Epithelial cell of esophagus (primary cell): ENCODE measurements around the gene EIF3B.

Source experiments
- DNase-seq: peaks from one replicate; pipeline ENCODE4 v3.0.0; 2010; ENCODE audit warnings: low read depth
- H3K4me3 ChIP-seq: 2 replicates; pipeline ENCODE4 v1.5.1; 2011; ENCODE audit warnings: mild to moderate bottlenecking, low read length, control low read depth
- TF ChIP-seq, protein P1 (sequence below): IDR thresholded peaks from 2 replicates; pipeline ENCODE4 v1.5.1; 2011; ENCODE audit warnings: low read depth, mild to moderate bottlenecking, low read length, control low read depth, inconsistent platforms; ENCODE audit not compliant: insufficient read depth; ENCODE audit errors: missing control alignments

EIF3B gene

DNA sequence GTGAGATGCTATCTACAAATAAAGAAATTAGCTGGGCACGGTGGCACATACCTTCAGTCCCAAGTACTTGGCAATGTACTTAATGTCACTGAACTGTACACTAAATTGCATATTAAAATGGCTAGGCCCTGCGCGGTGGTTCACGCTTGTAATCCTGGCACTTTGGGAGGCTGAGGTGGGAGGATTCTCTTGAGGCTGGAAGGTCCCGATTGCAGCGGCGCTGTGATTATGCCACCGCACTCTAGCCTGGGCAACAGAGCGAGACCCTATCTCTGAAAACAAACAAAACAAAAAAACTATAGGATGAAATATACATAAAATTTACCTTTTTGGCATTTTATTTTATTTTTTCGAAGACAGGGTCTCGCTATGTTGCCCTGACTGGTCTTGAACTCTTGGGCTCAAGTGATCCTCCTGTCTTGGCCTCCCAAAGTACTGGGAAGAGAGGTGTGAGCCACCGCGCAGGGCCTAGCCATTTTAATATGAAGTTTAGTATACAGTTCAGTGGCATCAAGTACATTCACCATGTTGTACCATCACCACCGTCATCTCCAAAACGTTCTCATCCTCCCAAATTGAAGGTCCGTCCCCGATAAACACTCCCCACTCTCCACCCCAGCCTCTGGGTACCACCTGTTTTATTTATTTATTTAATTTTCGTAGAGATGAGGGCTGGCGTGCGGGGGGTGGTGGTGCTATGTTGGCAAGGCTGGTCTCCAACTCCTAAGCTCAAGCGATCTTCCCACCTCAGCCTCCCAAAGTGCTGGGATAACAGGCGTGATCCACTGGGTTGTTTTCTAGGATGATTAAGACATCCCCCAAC lies 1.3 kb upstream of the EIF3B start:
- TF ChIP-seq, protein P1, sequence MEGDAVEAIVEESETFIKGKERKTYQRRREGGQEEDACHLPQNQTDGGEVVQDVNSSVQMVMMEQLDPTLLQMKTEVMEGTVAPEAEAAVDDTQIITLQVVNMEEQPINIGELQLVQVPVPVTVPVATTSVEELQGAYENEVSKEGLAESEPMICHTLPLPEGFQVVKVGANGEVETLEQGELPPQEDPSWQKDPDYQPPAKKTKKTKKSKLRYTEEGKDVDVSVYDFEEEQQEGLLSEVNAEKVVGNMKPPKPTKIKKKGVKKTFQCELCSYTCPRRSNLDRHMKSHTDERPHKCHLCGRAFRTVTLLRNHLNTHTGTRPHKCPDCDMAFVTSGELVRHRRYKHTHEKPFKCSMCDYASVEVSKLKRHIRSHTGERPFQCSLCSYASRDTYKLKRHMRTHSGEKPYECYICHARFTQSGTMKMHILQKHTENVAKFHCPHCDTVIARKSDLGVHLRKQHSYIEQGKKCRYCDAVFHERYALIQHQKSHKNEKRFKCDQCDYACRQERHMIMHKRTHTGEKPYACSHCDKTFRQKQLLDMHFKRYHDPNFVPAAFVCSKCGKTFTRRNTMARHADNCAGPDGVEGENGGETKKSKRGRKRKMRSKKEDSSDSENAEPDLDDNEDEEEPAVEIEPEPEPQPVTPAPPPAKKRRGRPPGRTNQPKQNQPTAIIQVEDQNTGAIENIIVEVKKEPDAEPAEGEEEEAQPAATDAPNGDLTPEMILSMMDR = no peak

DNA sequence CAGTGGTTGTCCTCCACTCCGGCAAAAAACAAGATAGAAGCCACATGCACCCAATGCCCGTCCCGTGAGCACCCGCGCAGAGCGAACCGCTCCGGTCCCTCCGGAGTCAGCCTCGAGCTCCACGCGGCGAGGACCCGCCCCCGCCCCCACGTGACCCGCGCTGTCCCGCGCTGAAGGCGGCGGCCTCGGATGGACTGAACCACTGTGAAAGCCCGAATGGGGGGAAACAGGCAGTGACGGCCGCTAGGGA lies 766 bp upstream of the EIF3B start:
- DNase-seq = peak; percentile 88
- H3K4me3 ChIP-seq = peak overlapping the region; percentile 93
- TF ChIP-seq, protein P1 = no peak

More for the DNA sequence above, 1.3 kb upstream of the EIF3B start:
- peak overlapping the region; percentile 93 for H3K4me3 ChIP-seq
- no peak for DNase-seq

DNA sequence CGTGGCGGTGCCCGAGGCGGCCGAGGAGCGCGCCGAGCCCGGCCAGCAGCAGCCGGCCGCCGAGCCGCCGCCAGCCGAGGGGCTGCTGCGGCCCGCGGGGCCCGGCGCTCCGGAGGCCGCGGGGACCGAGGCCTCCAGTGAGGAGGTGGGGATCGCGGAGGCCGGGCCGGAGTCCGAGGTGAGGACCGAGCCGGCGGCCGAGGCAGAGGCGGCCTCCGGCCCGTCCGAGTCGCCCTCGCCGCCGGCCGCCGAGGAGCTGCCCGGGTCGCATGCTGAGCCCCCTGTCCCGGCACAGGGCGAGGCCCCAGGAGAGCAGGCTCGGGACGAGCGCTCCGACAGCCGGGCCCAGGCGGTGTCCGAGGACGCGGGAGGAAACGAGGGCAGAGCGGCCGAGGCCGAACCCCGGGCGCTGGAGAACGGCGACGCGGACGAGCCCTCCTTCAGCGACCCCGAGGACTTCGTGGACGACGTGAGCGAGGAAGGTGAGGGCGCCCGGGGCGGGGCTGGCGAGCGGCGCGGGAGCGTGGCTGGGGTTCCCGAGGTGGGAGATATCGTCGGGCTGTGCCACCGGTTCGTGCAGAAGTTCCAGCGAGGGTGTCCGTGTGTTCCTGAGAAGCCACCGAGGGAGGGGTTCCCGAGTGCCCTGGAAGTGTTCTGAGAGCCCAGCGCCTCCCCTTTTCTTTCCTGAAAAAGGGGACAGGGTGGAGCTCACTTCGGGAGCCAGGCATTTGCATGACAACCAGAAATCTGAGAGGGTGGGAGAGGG lies 495 bp downstream of the EIF3B start:
- H3K4me3 ChIP-seq = peak overlapping the region; percentile 93
- peak; percentile 28 for DNase-seq
- TF ChIP-seq, protein P1 = no peak

DNA sequence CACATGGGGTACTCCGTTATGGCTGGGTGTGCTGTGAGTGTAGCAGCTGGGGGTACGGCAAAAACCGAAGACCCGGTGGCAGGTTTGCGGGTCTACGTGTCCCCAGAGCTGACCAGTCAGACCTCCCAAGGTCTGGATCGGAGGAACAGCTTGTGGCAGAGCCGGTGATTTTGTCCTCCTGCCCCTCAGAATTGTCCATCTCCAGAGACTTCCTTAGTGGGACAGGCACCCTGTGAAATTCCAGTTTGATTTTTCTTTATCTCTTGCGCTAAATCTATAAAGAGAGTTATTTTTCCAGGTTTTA lies 1.0 kb downstream of the EIF3B start:
- TF ChIP-seq, protein P1 = no peak
- DNase-seq = no peak

DNA sequence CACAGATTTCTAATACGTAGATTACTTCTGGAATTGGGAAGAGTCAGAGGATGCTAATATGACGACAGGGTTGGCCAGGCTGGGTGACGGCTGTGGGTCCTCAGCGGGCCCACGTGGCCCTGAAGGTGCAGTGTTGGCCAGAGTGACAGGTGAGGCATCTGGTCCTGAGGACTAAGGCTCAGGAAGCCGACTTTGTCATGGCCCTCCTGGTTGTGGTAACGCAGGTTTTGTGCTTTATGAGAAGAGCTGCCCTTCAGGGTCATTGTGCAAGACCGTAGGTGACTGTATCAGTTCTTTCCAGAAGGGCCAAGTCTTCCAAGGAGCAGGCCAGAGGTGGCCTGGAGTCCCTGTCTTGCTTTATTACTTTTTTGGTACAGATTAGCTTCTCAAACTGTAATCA lies 2.5 kb downstream of the EIF3B start:
- DNase-seq = peak; percentile 53
- H3K4me3 ChIP-seq = no peak overlapping the region
- TF ChIP-seq, protein P1 = no peak

More for the DNA sequence above, 1.0 kb downstream of the EIF3B start:
- peak overlapping the region; percentile 93 for H3K4me3 ChIP-seq

DNA sequence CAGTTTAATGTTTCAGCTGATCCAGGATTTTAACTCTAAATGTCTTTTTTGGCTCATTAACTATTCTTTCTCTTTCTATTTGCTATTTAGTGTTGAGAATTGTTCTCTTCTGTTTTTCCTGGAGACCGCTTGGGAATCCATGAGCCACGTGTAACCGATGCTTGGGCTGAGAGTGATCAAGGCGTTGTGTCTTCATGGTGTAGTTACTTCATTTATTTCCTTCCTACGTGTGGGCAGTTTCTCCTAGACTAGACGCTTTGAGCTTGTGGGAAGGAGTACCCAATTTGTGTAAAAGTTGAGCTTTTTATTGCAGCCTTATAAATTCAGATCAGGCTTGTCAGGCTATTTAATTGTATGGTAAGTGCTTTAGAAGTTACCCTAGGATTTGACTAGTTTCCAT lies 2.9 kb downstream of the EIF3B start:
- DNase-seq = no peak
- H3K4me3 ChIP-seq = no peak overlapping the region
- TF ChIP-seq, protein P1 = no peak

DNA sequence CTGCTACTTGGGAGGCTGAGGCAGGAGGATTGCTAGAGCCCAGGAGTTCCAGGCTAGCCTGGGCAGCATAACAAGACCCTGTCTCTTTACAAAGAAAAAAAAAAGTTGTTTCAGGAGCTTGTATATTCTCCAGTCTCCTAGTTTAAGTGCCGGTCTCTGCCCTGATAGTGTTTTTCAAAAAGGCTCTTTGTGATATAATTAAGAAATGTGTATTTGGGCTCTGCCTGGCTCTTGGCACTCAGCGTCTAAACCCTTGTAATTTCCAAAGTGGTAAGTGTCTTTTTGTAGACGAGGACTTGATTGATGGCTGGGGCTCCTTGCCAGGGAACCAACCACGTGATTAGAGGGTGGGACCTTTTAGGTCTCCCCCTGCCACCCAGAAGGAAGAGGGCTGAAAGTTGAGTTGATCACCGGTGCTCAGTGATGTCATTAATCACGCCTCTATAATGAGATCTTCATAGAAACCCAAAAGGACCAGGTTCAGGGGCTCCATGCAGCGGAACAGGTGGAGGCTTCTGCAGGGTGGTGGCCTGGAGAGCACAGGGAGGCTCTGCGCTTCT lies 4.4 kb downstream of the EIF3B start:
- TF ChIP-seq, protein P1 = no peak
- no peak for DNase-seq
- no peak overlapping the region for H3K4me3 ChIP-seq
